Parathyroid adenoma (tissue), 2 donors: ENCODE results near the gene ENG.
"Not testable (repeated sequence)": the region's sequence is repeated elsewhere in the genome, so short reads cannot be mapped to it uniquely, and the experiment has no call there.

Experiments
- H2AFZ ChIP-seq: fragments of 300-600 bp; sonication (generic); one replicate; pipeline ENCODE4 v1.7.0; 2017; ENCODE audit warnings: antibody characterized with exemption, mild to moderate bottlenecking
- H3K27ac ChIP-seq: fragments of 300-600 bp; sonication (generic); one replicate; pipeline ENCODE4 v1.7.0; 2017
- H3K27me3 ChIP-seq: fragments of 300-600 bp; sonication (generic); one replicate; pipeline ENCODE4 v1.7.0; 2017; ENCODE audit warnings: low read length; ENCODE audit not compliant: control insufficient read depth, insufficient read depth
- H3K36me3 ChIP-seq: fragments of 300-600 bp; sonication (generic); one replicate; pipeline ENCODE4 v1.7.0; 2017; ENCODE audit warnings: low read length; ENCODE audit not compliant: control insufficient read depth, insufficient read depth
- H3K4me1 ChIP-seq: fragments of 300-600 bp; sonication (generic); one replicate; pipeline ENCODE4 v1.7.0; 2017; ENCODE audit warnings: control low read depth
- H3K4me2 ChIP-seq: fragments of 300-600 bp; sonication (generic); one replicate; pipeline ENCODE4 v1.7.0; 2017; ENCODE audit warnings: low read length
- H3K4me3 ChIP-seq: fragments of 300-600 bp; sonication (generic); one replicate; pipeline ENCODE4 v1.7.0; 2017; ENCODE audit warnings: low read depth, low read length
- H3K79me2 ChIP-seq: fragments of 300-600 bp; sonication (generic); one replicate; pipeline ENCODE4 v1.7.0; 2017; ENCODE audit warnings: control low read depth
- H3K9ac ChIP-seq: fragments of 300-600 bp; sonication (generic); one replicate; pipeline ENCODE4 v1.7.0; 2017; ENCODE audit warnings: mild to moderate bottlenecking
- H3K9me3 ChIP-seq: fragments of 300-600 bp; sonication (generic); one replicate; pipeline ENCODE4 v1.7.0; 2017; ENCODE audit warnings: low read length; ENCODE audit not compliant: control insufficient read depth
- CTCF ChIP-seq: fragments of 300-600 bp; sonication (generic); IDR thresholded peaks from one replicate; pipeline ENCODE4 v1.7.0; 2017; ENCODE audit warnings: antibody characterized with exemption, mild to moderate bottlenecking
- donor health status: primary hyperparathyroidism.

Gene ENG

DNA sequence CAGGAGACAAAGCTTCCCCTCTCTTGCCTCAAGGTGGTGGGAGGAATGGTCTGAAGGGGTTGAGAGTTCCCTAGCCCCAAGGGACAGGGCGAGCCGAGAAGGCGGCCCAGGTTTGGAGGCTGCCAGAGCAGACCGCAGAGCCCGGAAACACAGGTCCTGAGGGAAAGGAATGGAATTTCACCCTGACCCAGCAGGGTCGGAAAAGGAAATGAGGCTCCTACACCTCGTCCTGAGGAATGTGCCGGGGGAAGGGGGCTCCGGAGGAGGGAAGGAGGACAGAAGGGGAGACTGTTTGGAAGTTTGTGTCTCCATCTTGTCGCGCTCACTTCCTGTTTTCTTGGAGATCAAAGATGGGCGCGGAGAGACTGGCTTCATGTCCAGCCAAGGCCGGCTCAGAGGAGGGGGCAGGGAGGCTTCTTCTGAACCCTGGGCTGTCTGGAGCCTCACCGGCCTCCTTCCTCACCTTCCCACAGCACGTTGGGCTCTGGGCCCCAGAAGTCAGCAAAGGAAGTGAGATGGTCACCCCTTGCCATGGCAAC lies 9.6 kb downstream of the ENG start:
- peak overlapping the region; percentile 54 for H3K27ac ChIP-seq
- no peaks in the 10 kb centered on the region for H3K36me3 ChIP-seq
- no peak overlapping the region for H3K9ac ChIP-seq
- H3K27me3 ChIP-seq, result no peaks in the 10 kb centered on the region
- peaks cover 4% of the 10 kb centered on the region for H3K9me3 ChIP-seq
- no peak overlapping the region for H3K4me3 ChIP-seq
- H3K79me2 ChIP-seq, result no peaks in the 10 kb centered on the region
- no peak overlapping the region for H2AFZ ChIP-seq
- H3K4me1 ChIP-seq, result no peaks in the 10 kb centered on the region
- TF ChIP-seq CTCF, result no peak
- no peak overlapping the region for H3K4me2 ChIP-seq

- H3K4me3 ChIP-seq, result no peak overlapping the region
- no peak overlapping the region for H3K9ac ChIP-seq
- H3K4me2 ChIP-seq, result no peak overlapping the region
- H3K79me2 ChIP-seq, result no peaks in the 10 kb centered on the region
- no peak overlapping the region for H3K27ac ChIP-seq
- H3K27me3 ChIP-seq, result no peaks in the 10 kb centered on the region
- no peaks in the 10 kb centered on the region for H3K9me3 ChIP-seq
- no peaks in the 10 kb centered on the region for H3K36me3 ChIP-seq
- H2AFZ ChIP-seq, result no peak overlapping the region
- no peaks in the 10 kb centered on the region for H3K4me1 ChIP-seq
- no peak for TF ChIP-seq CTCF
Measured at GRCh38 chr9:127841087-127841835, 13.2 kb downstream of the ENG start.

- TF ChIP-seq CTCF, result no peak
- H2AFZ ChIP-seq, result no peak overlapping the region
- H3K4me1 ChIP-seq, result no peaks in the 10 kb centered on the region
- no peaks in the 10 kb centered on the region for H3K27me3 ChIP-seq
- no peak overlapping the region for H3K4me2 ChIP-seq
- peak overlapping the region; percentile 65 for H3K27ac ChIP-seq
- H3K4me3 ChIP-seq, result no peak overlapping the region
- H3K9me3 ChIP-seq, result no peaks in the 10 kb centered on the region
- H3K9ac ChIP-seq, result no peak overlapping the region
- no peaks in the 10 kb centered on the region for H3K79me2 ChIP-seq
- no peaks in the 10 kb centered on the region for H3K36me3 ChIP-seq
Measured at GRCh38 chr9:127838375-127839078, 15.9 kb downstream of the ENG start.

DNA sequence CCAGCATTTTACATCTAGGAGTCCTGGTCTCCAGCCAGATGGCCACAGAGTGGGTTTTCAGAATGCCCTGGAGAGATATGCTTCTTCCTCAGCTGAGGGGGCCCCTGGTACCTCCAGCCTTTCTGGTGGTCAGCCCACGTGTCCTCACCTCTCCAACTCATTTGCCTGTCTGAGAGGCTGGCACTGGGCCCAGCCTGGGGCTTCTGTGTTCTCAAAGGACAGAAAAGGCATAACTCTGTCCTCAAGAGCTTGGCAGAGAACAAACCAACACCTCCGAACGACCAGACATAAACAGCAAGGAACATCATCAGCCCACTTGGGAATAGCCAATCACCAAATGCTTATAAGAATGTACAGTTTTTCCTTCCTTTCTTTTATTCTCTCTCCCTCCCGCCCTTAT lies 17.1 kb downstream of the ENG start:
- Histone ChIP-seq H3K27ac (no peak overlapping the region), H3K79me2 (no peaks in the 10 kb centered on the region), H3K9me3 (no peaks in the 10 kb centered on the region), H2AFZ (no peak overlapping the region), H3K36me3 (no peaks in the 10 kb centered on the region), H3K27me3 (no peaks in the 10 kb centered on the region), H3K4me1 (no peaks in the 10 kb centered on the region), H3K4me2 (no peak overlapping the region), H3K9ac (no peak overlapping the region), H3K4me3 (no peak overlapping the region)
- no peak for TF ChIP-seq CTCF

DNA sequence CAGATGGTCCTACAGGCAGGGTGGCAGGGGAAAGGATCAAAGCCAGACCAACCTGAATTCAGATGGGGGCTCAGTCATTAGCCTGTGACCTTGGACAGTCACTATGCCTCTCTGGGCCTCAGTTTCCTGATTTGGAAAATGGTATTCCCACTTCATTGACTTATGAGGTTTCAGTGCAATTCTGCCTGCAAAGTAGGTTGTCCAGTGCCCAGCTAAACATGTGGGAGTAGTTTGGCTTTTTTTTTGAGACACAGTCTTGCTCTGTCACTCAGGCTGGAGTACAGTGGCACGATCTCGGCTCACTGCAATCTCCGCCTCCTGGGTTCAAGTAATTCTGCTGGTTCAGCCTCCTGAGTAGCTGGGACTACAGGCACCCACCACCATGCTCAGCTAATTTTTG lies 17.9 kb downstream of the ENG start:
- not testable (repeated sequence) for H3K9ac ChIP-seq, H2AFZ ChIP-seq, H3K27me3 ChIP-seq, H3K79me2 ChIP-seq, H3K4me2 ChIP-seq, H3K27ac ChIP-seq, H3K4me3 ChIP-seq, H3K36me3 ChIP-seq, H3K9me3 ChIP-seq, H3K4me1 ChIP-seq
